IMR-90 (cell line): ENCODE data around the gene IL6ST. TPM values are rescaled to one million over a fixed set of nuclear protein-coding genes. Genes with fewer than 3 reads are reported as not detected.

Experiments
- ATAC-seq: fragments of 200-7000 bp; cut with Tn5 transposase; 2 replicates; pipeline ENCODE4 v1.9.1; 2020; ENCODE audit warnings: low read depth, mild to moderate bottlenecking, moderate library complexity
- BruUV-seq: library from RNA; stranded (reverse); fragments of 400-500 nt; replicated peaks from 2 replicates; lab custom pipeline; 2021; lab: Mats Ljungman, UMichigan
- CTCF ChIA-PET: fragments of 300-600 bp; formaldehyde crosslinking; extraction: SDS; loops from one replicate; lab custom pipeline; 2021; ENCODE audit warnings: antibody characterized with exemption; lab: Yijun Ruan, JAX
- POLR2A ChIA-PET: fragments of 300-600 bp; sonication (Branson Sonifier 250); formaldehyde crosslinking; loops from one replicate; lab custom pipeline; 2022; ENCODE audit warnings: antibody characterized with exemption; ENCODE audit not compliant: unreplicated experiment; lab: Charles Lee
- DNase-seq: peaks from one replicate; pipeline ENCODE4 v3.0.0; 2013
- H2AFZ ChIP-seq: replicated peaks from 2 replicates; pipeline ENCODE3; 2013; ENCODE audit warnings: low read length, mild to moderate bottlenecking; ENCODE audit not compliant: poor library complexity
- H2AK5ac ChIP-seq: 2 replicates; pipeline ENCODE4 v1.6.1; 2013; ENCODE audit warnings: low read depth, low read length, inconsistent platforms
- H2AK9ac ChIP-seq: replicated peaks from 2 replicates; pipeline ENCODE3; 2013; ENCODE audit warnings: mild to moderate bottlenecking, low read depth, low read length, moderate library complexity; ENCODE audit not compliant: poor library complexity
- H2BK120ac ChIP-seq: 2 replicates; pipeline ENCODE4 v1.6.1; 2013; ENCODE audit warnings: low read depth, low read length, inconsistent platforms
- H2BK15ac ChIP-seq: 3 replicates; pipeline ENCODE4 v1.6.1; 2013; ENCODE audit warnings: low read depth, low read length, inconsistent platforms
- H2BK20ac ChIP-seq: 2 replicates; pipeline ENCODE4 v1.6.1; 2013; ENCODE audit warnings: low read depth, mild to moderate bottlenecking, inconsistent platforms, low read length, moderate library complexity
- H2BK5ac ChIP-seq: 2 replicates; pipeline ENCODE4 v1.6.1; 2013; ENCODE audit warnings: mild to moderate bottlenecking, low read depth, low read length, inconsistent platforms; ENCODE audit not compliant: poor library complexity, severe bottlenecking
- H3K14ac ChIP-seq: replicated peaks from 2 replicates; pipeline ENCODE4 v1.6.1; 2013; ENCODE audit warnings: low read depth, low read length, inconsistent platforms
- H3K18ac ChIP-seq: 2 replicates; pipeline ENCODE4 v1.6.1; 2013; ENCODE audit warnings: low read depth, low read length, control low read depth
- H3K23ac ChIP-seq: 2 replicates; pipeline ENCODE4 v1.6.1; 2013; ENCODE audit warnings: low read depth, low read length, inconsistent platforms
- H3K27ac ChIP-seq: 2 replicates; pipeline ENCODE4 v1.5.1; 2013; ENCODE audit warnings: mild to moderate bottlenecking, control low read depth, low read length; ENCODE audit not compliant: insufficient read depth
- H3K27me3 ChIP-seq: 2 replicates; pipeline ENCODE4 v1.6.1; 2013; ENCODE audit warnings: low read length; ENCODE audit not compliant: control insufficient read depth, insufficient read depth
- H3K36me3 ChIP-seq: 2 replicates; pipeline ENCODE4 v1.6.1; 2013; ENCODE audit warnings: low read length, mixed read lengths; ENCODE audit not compliant: control insufficient read depth, insufficient read depth
- H3K4ac ChIP-seq: 2 replicates; pipeline ENCODE4 v1.6.1; 2013; ENCODE audit warnings: low read depth, low read length, inconsistent platforms
- H3K4me1 ChIP-seq: 2 replicates; pipeline ENCODE4 v1.6.1; 2013; ENCODE audit warnings: low read length, mixed read lengths; ENCODE audit not compliant: control insufficient read depth, insufficient read depth
- H3K4me2 ChIP-seq: 2 replicates; pipeline ENCODE4 v1.6.1; 2013; ENCODE audit warnings: low read depth, mild to moderate bottlenecking, control low read depth, low read length, moderate library complexity
- H3K4me3 ChIP-seq: 2 replicates; pipeline ENCODE4 v1.5.1; 2013; ENCODE audit warnings: low read depth, mild to moderate bottlenecking, control low read depth, low read length, moderate library complexity; ENCODE audit not compliant: insufficient read depth
- H3K56ac ChIP-seq: 2 replicates; pipeline ENCODE4 v1.6.1; 2013; ENCODE audit warnings: low read length, inconsistent platforms; ENCODE audit not compliant: insufficient read depth; ENCODE audit errors: extremely low read depth
- H3K79me1 ChIP-seq, 2 experiments: 2 replicates each; pipeline ENCODE4 v1.6.1; 2013; ENCODE audit warnings: low read length in 2 of 2, inconsistent platforms in 1 of 2, low read depth in 1 of 2
- H3K9ac ChIP-seq: 2 replicates; pipeline ENCODE4 v1.6.1; 2013; ENCODE audit warnings: low read depth, low read length, control low read depth
- H3K9me1 ChIP-seq: 2 replicates; pipeline ENCODE4 v1.6.1; 2013; ENCODE audit warnings: low read length, inconsistent platforms; ENCODE audit not compliant: insufficient read depth
- H3K9me3 ChIP-seq: 2 replicates; pipeline ENCODE4 v1.6.1; 2013; ENCODE audit warnings: low read length; ENCODE audit not compliant: control insufficient read depth, insufficient read depth
- H4K20me1 ChIP-seq: 2 replicates; pipeline ENCODE4 v1.6.1; 2013; ENCODE audit warnings: low read length, inconsistent platforms; ENCODE audit not compliant: insufficient read depth
- H4K5ac ChIP-seq: 2 replicates; pipeline ENCODE4 v1.6.1; 2013; ENCODE audit warnings: mild to moderate bottlenecking, low read depth, low read length, control low read depth
- H4K8ac ChIP-seq, 2 experiments: 2 replicates each; pipeline ENCODE4 v1.6.1; 2013; ENCODE audit warnings: low read depth in 2 of 2, low read length in 2 of 2, control low read depth in 1 of 2, inconsistent platforms in 1 of 2
- H4K91ac ChIP-seq: 2 replicates; pipeline ENCODE4 v1.6.1; 2013; ENCODE audit warnings: low read depth, low read length, inconsistent platforms; ENCODE audit not compliant: insufficient read depth
- MAFK ChIP-seq: IDR thresholded peaks from 2 replicates; pipeline ENCODE4 v1.6.1; 2012; ENCODE audit warnings: low read depth, low read length, improper control_type of control experiment
- RAD21 ChIP-seq: IDR thresholded peaks from 2 replicates; pipeline ENCODE4 v1.6.1; 2012; ENCODE audit warnings: low read length, improper control_type of control experiment
- WGBS, 2 experiments: methylation state at CpG; one replicate each; pipeline versions ENCODE4 v1.1.5 to v1.1.7; 2013; ENCODE audit warnings: missing lambda C conversion rate in 2 of 2; ENCODE audit not compliant: insufficient read length in 1 of 2; ENCODE audit errors: extremely low coverage in 2 of 2; 5-methylcytosine and 5-hydroxymethylcytosine counted together
- dilution Hi-C: fragments of 300-500 bp; cut with HindIII; formaldehyde crosslinking; loops from one replicate; pipeline ENCODE4 v1.14.3; 2018; ENCODE audit warnings: low sequenced_read_pairs; ENCODE audit not compliant: unreplicated experiment
- in situ Hi-C: fragments of 300-500 bp; cut with MboI; formaldehyde crosslinking; loops from 3 replicates; pipeline ENCODE4 v1.14.3; 2019; ENCODE audit warnings: low sequenced_read_pairs, inconsistent platforms, mixed read lengths
- intact Hi-C: fragments of 100-400 bp; cut with micrococcal nuclease; formaldehyde crosslinking; loops from 2 replicates; pipeline ENCODE4 v1.10.0; 2022
- polyA plus RNA-seq, 3 experiments: library from polyadenylated mRNA; depleted of rRNA; stranded (reverse); fragments of >200 nt; gene quantifications; 2 replicates each; pipeline ENCODE4 v1.2.3, GENCODE V29; 2012; ENCODE audit warnings: low replicate concordance in 1 of 3
- total RNA-seq: library from RNA; depleted of rRNA; stranded (reverse); fragments of >200 nt; gene quantifications from 2 replicates; pipeline ENCODE4 v1.2.3, GENCODE V29; 2012

Gene IL6ST
- total and polyA plus RNA-seq, 2 of the 4 experiments (the other 2 are of a cell fraction): 90.6 to 506 TPM

DNA sequence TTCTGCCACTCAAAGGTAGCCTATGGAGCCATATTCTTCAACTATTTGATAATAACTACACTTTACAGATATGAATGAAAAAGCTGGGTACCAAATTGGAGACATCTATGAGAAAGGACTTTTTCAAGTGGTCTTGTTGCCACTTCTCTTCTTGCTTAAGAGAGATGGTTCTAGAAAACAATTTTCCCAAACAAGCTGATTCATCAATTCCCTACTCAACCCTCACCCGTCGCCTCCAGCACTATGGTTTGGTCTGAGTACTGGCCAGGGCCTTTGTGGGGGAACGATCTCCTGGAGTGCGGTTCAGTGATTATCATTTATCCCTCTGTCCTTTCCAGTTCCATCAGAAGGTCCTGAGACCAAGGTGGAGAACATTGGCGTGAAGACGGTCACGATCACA, 86.8 kb downstream of the IL6ST start:
- dilution Hi-C loops: no loop called here

More for the DNA sequence above, 86.8 kb downstream of the IL6ST start:
- no peak overlapping the region for H4K91ac ChIP-seq
- no peaks in the 10 kb centered on the region; the same call in 1 of the 2 replicates for H3K9me1 ChIP-seq
- H2AK9ac ChIP-seq: no peak overlapping the region
- H3K56ac ChIP-seq: no peak overlapping the region
- H2BK5ac ChIP-seq: no peak overlapping the region
- ChIA-PET POLR2A (no interaction called here), CTCF (interaction anchor here (0.7 kb wide), 1 partner anchor 11 kb away, joined by 3 read pairs; no protein-coding TSS in a partner anchor)
- no peaks in the 10 kb centered on the region for H3K27me3 ChIP-seq
- ATAC-seq (no peak), DNase-seq (no peak)
- H2AK5ac ChIP-seq: no peak overlapping the region
- no peak overlapping the region for H3K4me3 ChIP-seq
- no peak overlapping the region for H3K18ac ChIP-seq
- no peak overlapping the region for H3K4me2 ChIP-seq
- no peak overlapping the region for H3K14ac ChIP-seq
- no peak overlapping the region for H3K23ac ChIP-seq
- no peak overlapping the region for H2BK120ac ChIP-seq
- H3K4me1 ChIP-seq: no peaks in the 10 kb centered on the region; the same call in 1 of the 2 replicates
- H3K27ac ChIP-seq: no peak overlapping the region
- H2AFZ ChIP-seq: no peak overlapping the region
- no peaks in the 10 kb centered on the region for H3K79me1 ChIP-seq
- no peaks in the 10 kb centered on the region for H4K20me1 ChIP-seq
- H3K9ac ChIP-seq: no peak overlapping the region
- H2BK20ac ChIP-seq: no peak overlapping the region
- no CpG with 5 or more reads among the region's 7 CpGs for WGBS, 2 experiments
- H2BK15ac ChIP-seq: no peak overlapping the region
- H4K8ac ChIP-seq: no peak overlapping the region
- H3K36me3 ChIP-seq: no peaks in the 10 kb centered on the region
- intact Hi-C loops (no loop called here), in situ Hi-C loops (loop anchor here (25.0 kb wide), 1 partner anchor 571 kb away; no protein-coding TSS in a partner anchor)
- H4K5ac ChIP-seq: no peak overlapping the region
- no peaks in the 10 kb centered on the region; the same call in 1 of the 2 replicates for H3K9me3 ChIP-seq
- TF ChIP-seq MAFK (peak; percentile 64), RAD21 (no peak)
- no peak overlapping the region for H3K4ac ChIP-seq
- no TSS peak for BruUV-seq
